A549 (cell line): ENCODE measurements around the gene NUP62. TPM values are rescaled to one million over a fixed set of nuclear protein-coding genes. Genes with fewer than 3 reads are reported as not detected.
A peak's percentile ranks its signal among the peaks of the same experiment; 100 is the strongest.

Source experiments
- ATAC-seq, 2 experiments: fragments of 200-7000 bp in 1 of 2; fragments of >200 bp in 1 of 2; cut with Nextera tagmentation in 1 of 2; cut with Tn5 transposase in 1 of 2; 3 replicates each; pipeline versions ENCODE4 v1.8.0 to v1.9.1; 2018 to 2020; ENCODE audit warnings: mild to moderate bottlenecking in 1 of 2, moderate library complexity in 1 of 2
- CTCF ChIA-PET: fragments of 300-600 bp; sonication (Branson Sonifier 250); formaldehyde crosslinking; extraction: SDS; loops from one replicate; lab custom pipeline; 2021; ENCODE audit warnings: antibody characterized with exemption, inconsistent platforms; lab: Yijun Ruan, JAX
- POLR2A ChIA-PET: fragments of 350-600 bp; formaldehyde crosslinking; extraction: SDS; loops from one replicate; lab custom pipeline; 2021; ENCODE audit warnings: antibody characterized with exemption, inconsistent platforms; lab: Yijun Ruan, JAX
- DNase-seq, 2 experiments: peaks; one replicate each; pipeline versions ENCODE4 v3.0.0 to v3.0.0-alpha.2; 2011 to 2016; ENCODE audit warnings: low read depth in 1 of 2, low spot score in 1 of 2
- FAIRE-seq: peaks from 2 replicates; lab custom pipeline; 2011; peaks lifted over from hg19 to GRCh38; lab: Jason Lieb, UNC
- H3K27ac ChIP-seq, 2 experiments: fragments of >200 bp; sonication (Bioruptor Twin); formaldehyde crosslinking; 3 replicates each; pipeline ENCODE4 v1.5.1; 2016 to 2017
- H3K4me1 ChIP-seq: fragments of >200 bp; sonication (Bioruptor Twin); formaldehyde crosslinking; 3 replicates; pipeline ENCODE4 v1.6.1; 2016
- H3K4me2 ChIP-seq: fragments of >200 bp; sonication (Bioruptor Twin); formaldehyde crosslinking; 3 replicates; pipeline ENCODE4 v1.6.1; 2016
- H3K4me3 ChIP-seq: fragments of >200 bp; sonication (Bioruptor Twin); formaldehyde crosslinking; 3 replicates; pipeline ENCODE4 v1.5.1; 2016
- H3K9me3 ChIP-seq: fragments of >200 bp; sonication (Bioruptor Twin); formaldehyde crosslinking; 3 replicates; pipeline ENCODE4 v1.6.1; 2016
- BCL3 ChIP-seq: fragments of >200 bp; sonication (Bioruptor Twin); formaldehyde crosslinking; IDR thresholded peaks from 3 replicates; pipeline ENCODE4 v1.6.1; 2016
- BHLHE40 ChIP-seq: IDR thresholded peaks from 2 replicates; pipeline ENCODE4 v1.6.1; 2012; ENCODE audit warnings: low read depth, low read length, inconsistent platforms
- CBX2 ChIP-seq: fragments of 200-600 bp; sonication (generic); IDR thresholded peaks from 2 replicates; pipeline ENCODE4 v1.6.1; 2016; ENCODE audit warnings: low read depth, mild to moderate bottlenecking, borderline replicate concordance
- CEBPB ChIP-seq, 2 experiments: fragments of >200 bp in 1 of 2; sonication (Bioruptor Twin) in 1 of 2; formaldehyde crosslinking in 1 of 2; IDR thresholded peaks; 2 replicates each; pipeline ENCODE4 v1.6.1; 2012 to 2016
- CHD4 ChIP-seq: fragments of 200-600 bp; sonication (generic); IDR thresholded peaks from 2 replicates; pipeline ENCODE4 v1.6.1; 2016; ENCODE audit warnings: antibody characterized with exemption, mild to moderate bottlenecking, borderline replicate concordance
- CTCF ChIP-seq: fragments of >200 bp; sonication (Bioruptor Twin); formaldehyde crosslinking; IDR thresholded peaks from 3 replicates; pipeline ENCODE4 v1.5.1; 2016
- E2F6 ChIP-seq: IDR thresholded peaks from 2 replicates; pipeline ENCODE4 v1.6.1; 2012; ENCODE audit warnings: low read depth, borderline replicate concordance
- EHMT2 ChIP-seq: fragments of 200-600 bp; sonication (generic); IDR thresholded peaks from 2 replicates; pipeline ENCODE4 v1.6.1; 2016; ENCODE audit warnings: antibody characterized with exemption, low read depth, mild to moderate bottlenecking, moderate library complexity
- ELK1 ChIP-seq: fragments of 150-350 bp; IDR thresholded peaks from 2 replicates; pipeline ENCODE4 v1.6.1; 2014; ENCODE audit warnings: low read depth, mild to moderate bottlenecking, low read length
- EP300 ChIP-seq, 2 experiments: fragments of >200 bp; sonication (Bioruptor Twin); formaldehyde crosslinking; IDR thresholded peaks; 2 replicates in 1 of 2; 3 replicates in 1 of 2; pipeline ENCODE4 v1.6.1; 2016 to 2017
- FOSB ChIP-seq: fragments of 250-450 bp; sonication (Bioruptor Pico); IDR thresholded peaks from 2 replicates; pipeline ENCODE4 v1.5.0; 2020; ENCODE audit warnings: mild to moderate bottlenecking, moderate library complexity
- FOSL2 ChIP-seq, 2 experiments: fragments of 450-650 bp in 1 of 2; fragments of >200 bp in 1 of 2; sonication (Bioruptor Twin) in 1 of 2; formaldehyde crosslinking; IDR thresholded peaks; 2 replicates each; pipeline versions ENCODE4 v1.5.0 to v1.6.1; 2016 to 2020; ENCODE audit warnings: mild to moderate bottlenecking in 1 of 2, moderate library complexity in 1 of 2
- FOXS1 ChIP-seq: fragments of 250-450 bp; sonication (Bioruptor Pico); IDR thresholded peaks from 2 replicates; pipeline ENCODE4 v1.5.0; 2020; ENCODE audit warnings: mild to moderate bottlenecking, moderate library complexity
- HEYL ChIP-seq: fragments of 250-450 bp; sonication (Bioruptor Pico); IDR thresholded peaks from 2 replicates; pipeline ENCODE4 v1.8.0; 2021; ENCODE audit warnings: mild to moderate bottlenecking, moderate library complexity
- HMGXB4 ChIP-seq: fragments of 250-450 bp; sonication (Bioruptor Pico); IDR thresholded peaks from 2 replicates; pipeline ENCODE4 v1.5.0; 2021; ENCODE audit warnings: mild to moderate bottlenecking, moderate library complexity, borderline replicate concordance
- JUN ChIP-seq, 2 experiments: fragments of >200 bp; sonication (Bioruptor Twin); formaldehyde crosslinking; IDR thresholded peaks; 2 replicates in 1 of 2; 3 replicates in 1 of 2; pipeline ENCODE4 v1.6.1; 2016 to 2017
- KDM5A ChIP-seq: fragments of 200-600 bp; sonication (generic); IDR thresholded peaks from 2 replicates; pipeline ENCODE4 v1.6.1; 2016; ENCODE audit warnings: antibody characterized with exemption, mild to moderate bottlenecking
- MAX ChIP-seq: IDR thresholded peaks from 2 replicates; pipeline ENCODE4 v1.6.1; 2012
- MAZ ChIP-seq: fragments of 150-350 bp; IDR thresholded peaks from 2 replicates; pipeline ENCODE4 v1.6.1; 2014; ENCODE audit warnings: antibody characterized with exemption, low read depth, low read length, borderline replicate concordance
- MYC ChIP-seq: IDR thresholded peaks from 2 replicates; pipeline ENCODE4 v1.6.1; 2012; ENCODE audit warnings: mild to moderate bottlenecking, inconsistent platforms, low read length, improper control_type of control experiment, borderline replicate concordance
- NPAS2 ChIP-seq: fragments of 250-450 bp; sonication (Bioruptor Pico); IDR thresholded peaks from 2 replicates; pipeline ENCODE4 v1.8.0; 2022; ENCODE audit warnings: mild to moderate bottlenecking, moderate library complexity, borderline replicate concordance
- NR3C1 ChIP-seq: fragments of >200 bp; sonication (Bioruptor Twin); formaldehyde crosslinking; IDR thresholded peaks from 3 replicates; pipeline ENCODE4 v1.6.1; 2017
- PBX3 ChIP-seq: IDR thresholded peaks from 2 replicates; pipeline ENCODE4 v1.6.1; 2012
- PHF8 ChIP-seq: fragments of 200-600 bp; sonication (generic); IDR thresholded peaks from 2 replicates; pipeline ENCODE4 v1.6.1; 2016; ENCODE audit warnings: low read depth, mild to moderate bottlenecking, antibody characterized with exemption, moderate library complexity, borderline replicate concordance
- POLR2A ChIP-seq: IDR thresholded peaks from 2 replicates; pipeline ENCODE4 v1.6.1; 2012; ENCODE audit warnings: mild to moderate bottlenecking, low read length
- POLR2AphosphoS2 ChIP-seq: conservative IDR thresholded peaks from 2 replicates; pipeline ENCODE4 v1.6.1; 2012; ENCODE audit warnings: low read length, improper control_type of control experiment, inconsistent platforms
- RARB ChIP-seq: fragments of 250-450 bp; sonication (Bioruptor Pico); IDR thresholded peaks from 2 replicates; pipeline ENCODE4 v1.8.0; 2021; ENCODE audit warnings: mild to moderate bottlenecking, moderate library complexity
- TP53 ChIP-seq: fragments of 250-450 bp; sonication (Bioruptor Pico); IDR thresholded peaks from 2 replicates; pipeline ENCODE4 v1.5.0; 2021; ENCODE audit warnings: mild to moderate bottlenecking, moderate library complexity
- ZC3H11A ChIP-seq: fragments of 450-650 bp; IDR thresholded peaks from 2 replicates; pipeline ENCODE4 v1.6.1; 2014; ENCODE audit warnings: antibody characterized with exemption, mild to moderate bottlenecking
- ZFP36 ChIP-seq: fragments of 450-650 bp; IDR thresholded peaks from 2 replicates; pipeline ENCODE4 v1.6.1; 2014; ENCODE audit warnings: borderline replicate concordance; ENCODE audit not compliant: partially characterized antibody
- ZSCAN20 ChIP-seq: fragments of 250-450 bp; sonication (Bioruptor Pico); IDR thresholded peaks from 2 replicates; pipeline ENCODE4 v1.8.0; 2022; ENCODE audit warnings: mild to moderate bottlenecking, moderate library complexity
- WGBS: methylation state at CpG from one replicate; pipeline ENCODE4 v1.1.6; 2017; ENCODE audit errors: missing lambda C conversion rate; 5-methylcytosine and 5-hydroxymethylcytosine counted together
- polyA plus RNA-seq, 4 experiments: library from polyadenylated mRNA; depleted of rRNA in 3 of 4; stranded (reverse); fragments of >200 nt; fragmentation: RNase III in 1 of 4; extraction: RNeasy Plus Mini Kit Qiagen cat#74134 plus additional on column Dnase treatment in 1 of 4; gene quantifications; 2 replicates in 3 of 4; 3 replicates in 1 of 4; pipeline ENCODE4 v1.2.3, GENCODE V29; 2011 to 2017

NUP62 gene
- polyA plus RNA-seq, 2 of the 4 experiments (the other 2 are of a cell fraction), result 21.4 to 83.9 TPM

GRCh38 chr19:49876422-49877019 is 52.8 kb downstream of the NUP62 start (continued):
- no peak for TF ChIP-seq ZFP36
- 0 out of 2 replicates have a peak, but pooled peaks have one; percentile 42 for TF ChIP-seq KDM5A
- no peak for TF ChIP-seq PHF8
- no peak for TF ChIP-seq MAZ
- no peak for TF ChIP-seq CHD4
- TF ChIP-seq POLR2AphosphoS2, result no peak; the same call in 1 of the 2 replicates
- no peak for TF ChIP-seq TP53 (CRISPR knock-in tag)
- peak; percentile 86 for TF ChIP-seq MAX
- no peak; the same call in 1 of the 2 replicates for TF ChIP-seq EHMT2
- no peak for TF ChIP-seq EP300 (IDR thresholded peaks at IDR 0.05)
- no peak for TF ChIP-seq HEYL (CRISPR knock-in tag)
- no peak for TF ChIP-seq ELK1
- no peak for TF ChIP-seq CBX2
- peak; percentile 34; the same call in 1 of the 2 replicates for TF ChIP-seq E2F6
- no peak for TF ChIP-seq HMGXB4 (CRISPR knock-in tag)
- TF ChIP-seq RARB (CRISPR knock-in tag), result no peak
- TF ChIP-seq JUN (IDR thresholded peaks at IDR 0.05), result peak; percentile 85 to 88
- TF ChIP-seq FOSB, result no peak
- TF ChIP-seq FOXS1 (CRISPR knock-in tag), result no peak
- no peak for TF ChIP-seq NR3C1
- peak; percentile 18 to 61; a peak in 3 of 4 replicates for TF ChIP-seq CEBPB (IDR thresholded peaks at IDR 0.05)
- TF ChIP-seq ZC3H11A, result no peak
- no peak for TF ChIP-seq NPAS2 (CRISPR knock-in tag)
- TF ChIP-seq ZSCAN20, result no peak

- FAIRE-seq (no peak), ATAC-seq (peak; percentile 15 to 47; a peak in 3 of 6 replicates), DNase-seq (peak in 1 of 2 experiments; percentile 79)
- peak overlapping the region; percentile 98 to 99 for H3K27ac ChIP-seq
- H3K4me3 ChIP-seq, result peak overlapping the region; percentile 95
- ChIA-PET CTCF (interaction anchor here (1.3 kb wide), 1 partner anchor 63 kb away, joined by 3 read pairs; the partner anchor contains the start of gene FUZ), POLR2A (interaction anchor here (1.1 to 2.6 kb wide), 7 partner anchors 8 to 53 kb away, joined by 3 to 36 read pairs (median 9); partner anchors contain the start of genes ATF5, NUP62, PNKP and PTOV1)
- 4% methylated on average over 17 of the region's 28 CpGs for WGBS
- no peaks in the 10 kb centered on the region for H3K9me3 ChIP-seq
- peak overlapping the region; percentile 90 for H3K4me2 ChIP-seq
- peaks cover 22% of the 10 kb centered on the region for H3K4me1 ChIP-seq
- TF ChIP-seq JUN (IDR thresholded peaks at IDR 0.05) (no peak), FOXS1 (CRISPR knock-in tag) (no peak), MYC (no peak), CHD4 (no peak), BCL3 (peak; percentile 15; the same call in 1 of the 3 replicates), FOSL2 (IDR thresholded peaks at IDR 0.05) (no peak), FOSL2 (CRISPR knock-in tag; IDR thresholded peaks at IDR 0.05) (no peak), POLR2A (peak; percentile 37; the same call in 1 of the 2 replicates), CTCF (no peak), BHLHE40 (no peak), NPAS2 (CRISPR knock-in tag) (no peak), PBX3 (0 out of 2 replicates have a peak, but pooled peaks have one; percentile 27)
Measured at GRCh38 chr19:49875857-49876421, 53.4 kb downstream of the NUP62 start.
